ENCODE results near the gene RABIF.

Gene RABIF

DNA sequence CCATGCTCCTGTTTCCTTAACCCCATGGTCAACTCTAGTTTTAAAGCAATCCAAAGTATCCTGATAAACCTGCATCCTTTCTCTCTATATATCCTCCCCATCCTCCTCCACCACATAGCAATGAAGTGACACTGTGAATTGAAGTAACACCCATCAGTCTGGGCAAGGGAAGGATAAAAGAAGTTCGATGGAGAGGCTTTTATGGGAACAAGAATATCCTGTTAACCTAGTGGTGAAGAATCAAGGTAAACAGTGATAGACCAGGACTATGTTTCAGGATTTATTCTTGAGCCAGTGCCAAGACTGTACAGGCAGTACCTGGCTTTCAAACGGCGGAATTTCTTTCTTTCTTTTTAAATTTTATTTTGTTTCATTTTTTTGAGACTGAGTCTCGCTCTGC lies 17.6 kb downstream of the RABIF start:
- DNase-seq, result no peak

DNA sequence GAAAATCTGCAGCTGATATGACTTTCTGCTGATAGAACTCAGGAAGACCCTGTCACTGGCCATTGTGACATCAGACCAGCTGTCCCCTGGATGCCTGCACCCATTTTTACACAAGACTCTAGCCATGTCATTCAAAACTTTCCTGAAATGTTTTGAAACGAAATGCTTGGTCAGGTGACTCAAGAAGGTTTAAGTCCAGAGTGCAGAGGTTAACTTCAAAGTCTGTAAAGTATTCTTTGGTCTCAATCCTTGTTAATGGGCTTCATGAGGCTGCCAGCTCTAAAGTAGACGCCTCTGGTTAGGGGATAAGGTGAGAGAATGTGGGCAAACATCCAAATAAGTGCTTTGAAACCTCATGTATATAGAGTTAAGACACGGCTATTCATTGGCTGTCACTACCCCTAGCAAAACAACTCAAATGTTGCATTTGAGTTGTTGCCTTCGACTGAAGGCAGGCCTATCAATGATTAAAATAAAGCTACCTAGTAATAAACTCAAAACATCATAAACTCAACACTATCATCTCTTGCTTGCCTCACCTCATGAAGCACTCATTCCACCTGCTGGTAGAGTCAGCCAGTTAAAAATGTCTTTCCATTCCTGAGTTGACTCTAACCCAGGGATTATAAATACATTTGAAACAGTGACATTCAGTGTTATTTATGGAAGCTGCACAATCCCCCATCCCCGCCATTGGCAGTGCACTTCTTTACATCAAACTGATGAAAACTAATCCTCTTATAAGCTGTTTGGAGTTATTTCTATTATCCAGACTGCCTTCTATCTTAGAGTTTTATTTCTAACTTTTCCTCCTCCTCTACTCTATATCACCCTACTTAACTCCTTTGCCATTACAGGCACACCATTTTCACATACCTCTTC lies 26.0 kb downstream of the RABIF start:
- DNase-seq, result no peak

DNA sequence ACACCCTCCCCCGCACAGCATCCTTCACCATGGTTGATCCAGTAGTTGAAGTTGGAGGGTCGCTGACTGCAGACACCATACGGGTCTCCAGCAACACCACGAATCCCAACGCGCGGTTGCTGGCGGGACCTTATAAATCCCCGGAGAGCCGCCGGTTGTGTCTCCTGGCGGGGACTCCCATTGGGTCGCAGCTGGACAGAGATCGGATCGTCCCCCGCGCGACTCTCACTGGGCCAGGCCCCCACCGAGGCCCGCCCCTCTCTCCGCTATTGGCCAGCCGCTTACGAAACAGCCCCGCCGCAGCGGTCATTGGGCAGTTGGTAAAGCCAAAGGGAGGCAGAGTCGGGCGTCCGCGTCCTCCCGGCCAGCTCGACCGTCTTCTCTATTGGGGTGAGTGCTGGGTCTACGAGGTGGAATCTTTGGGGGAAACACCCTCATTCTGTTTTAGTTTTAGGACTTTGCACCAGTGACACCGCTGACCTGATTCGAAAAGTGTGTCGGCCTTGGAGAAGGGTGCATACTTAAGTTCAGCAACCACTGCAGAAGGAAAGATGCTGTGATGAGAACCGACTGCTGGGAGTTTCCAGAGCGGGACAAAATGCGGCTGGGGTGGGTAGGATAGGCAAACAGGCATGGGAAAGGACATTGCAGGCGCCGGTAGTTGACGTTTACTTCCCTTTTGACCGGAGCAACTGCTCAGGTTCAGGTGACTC lies 27.4 kb downstream of the RABIF start:
- peak; percentile 16 for DNase-seq

DNA sequence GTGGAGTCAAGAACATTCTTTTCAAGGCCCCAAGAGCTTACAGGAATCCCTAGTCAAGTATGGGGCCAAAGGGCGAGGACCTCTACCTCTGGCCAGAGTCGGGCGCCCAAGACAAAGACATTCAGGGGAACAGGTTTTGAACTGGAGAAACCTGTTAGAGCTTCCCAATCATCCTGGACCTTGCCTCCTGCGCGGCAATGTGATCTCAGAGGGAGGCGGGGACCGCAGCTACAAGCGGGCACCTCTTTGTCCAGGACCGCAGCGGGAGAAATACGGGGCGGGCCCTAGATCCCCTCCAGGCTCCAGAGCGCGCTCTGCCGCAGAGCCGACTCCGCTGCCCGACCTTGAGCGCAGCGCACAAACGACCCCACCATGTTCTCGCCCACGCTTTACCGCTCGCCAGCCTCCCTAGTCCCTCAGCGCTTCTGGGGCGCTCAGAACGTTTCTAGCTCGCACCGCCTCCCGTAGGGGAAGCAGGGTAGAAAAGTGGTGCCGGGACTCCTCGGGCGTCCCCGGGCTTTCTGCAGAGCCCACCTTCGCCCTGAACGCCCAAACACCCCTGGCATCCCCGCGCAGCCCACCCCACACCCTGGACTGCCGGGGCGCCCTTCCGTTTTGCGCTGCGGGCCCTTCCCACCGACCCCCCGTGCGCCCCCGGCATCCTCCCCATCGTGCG lies 28.1 kb downstream of the RABIF start:
- peak; percentile 33 for DNase-seq

DNA sequence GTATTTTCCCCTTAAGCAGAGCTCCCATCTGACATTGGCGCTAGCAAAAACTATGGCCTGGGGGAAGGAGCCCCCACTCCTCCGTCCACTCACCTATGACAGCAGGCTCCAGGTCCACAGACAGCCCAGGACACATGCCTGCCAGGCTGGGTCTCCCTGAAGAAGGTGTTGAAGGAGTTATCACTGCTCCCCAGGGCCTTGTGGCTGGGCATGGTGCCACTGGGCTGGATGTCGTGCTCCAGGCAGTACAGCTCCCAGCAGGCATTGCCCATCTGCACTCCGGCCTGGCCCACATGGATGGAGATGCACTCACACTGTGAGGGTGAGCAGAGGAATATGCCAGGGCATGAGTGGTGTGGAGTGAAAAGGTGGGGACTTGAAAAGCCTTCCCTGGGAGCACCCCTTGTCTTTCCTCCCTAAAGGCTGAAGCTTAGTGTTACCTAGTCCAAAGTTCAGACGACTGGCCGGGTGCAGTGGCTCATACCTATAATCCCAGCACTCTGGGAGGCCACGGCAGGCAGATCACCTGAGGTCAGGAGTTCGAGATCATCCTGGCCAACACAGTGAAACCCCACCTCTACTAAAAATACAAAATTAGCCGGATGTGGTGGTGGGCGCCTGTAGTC lies 30.0 kb downstream of the RABIF start:
- no peak for DNase-seq

DNA sequence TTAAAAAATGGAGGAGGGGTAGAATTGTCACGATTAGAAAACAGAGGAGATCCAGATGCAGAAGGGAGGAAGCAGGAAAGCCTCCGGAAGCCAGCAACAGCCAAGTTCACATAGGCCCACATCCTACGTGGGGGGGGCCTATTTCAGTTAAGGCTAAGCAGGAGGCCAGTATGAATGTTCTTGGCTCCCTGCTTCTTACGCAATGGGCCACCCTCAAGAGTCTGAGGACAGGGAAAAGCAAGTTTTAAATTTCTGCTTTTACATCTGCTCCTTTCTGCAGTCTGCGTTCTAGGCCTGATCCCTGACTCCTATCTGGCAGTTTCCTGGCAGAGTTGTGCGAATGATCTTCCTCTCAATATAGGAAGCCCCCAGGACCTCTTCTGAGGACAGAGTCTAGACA lies 30.6 kb downstream of the RABIF start:
- DNase-seq, result no peak

DNA sequence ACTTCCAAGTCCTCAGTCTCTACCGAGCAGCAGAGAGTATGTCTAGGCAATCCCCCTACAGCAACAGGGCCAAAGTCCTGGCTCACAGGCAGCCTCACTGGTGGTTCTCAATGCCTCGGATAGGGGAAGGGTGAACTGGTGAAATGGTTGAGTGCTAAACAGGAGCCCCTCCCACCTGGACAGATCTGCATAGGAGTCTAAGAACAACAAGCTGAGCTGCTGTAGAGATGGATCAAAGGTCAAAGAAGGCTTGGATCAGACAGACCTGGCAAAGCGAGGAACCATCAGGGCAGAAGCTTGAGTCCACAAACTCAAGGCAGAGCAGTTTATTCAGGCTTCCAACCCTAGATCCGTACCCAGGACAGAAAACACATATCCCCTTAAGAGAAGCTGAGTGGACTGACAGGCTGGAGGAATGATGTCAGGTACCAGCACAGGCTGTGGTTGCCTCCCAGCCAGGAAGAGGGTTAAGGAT lies 31.8 kb downstream of the RABIF start:
- DNase-seq, result no peak

DNA sequence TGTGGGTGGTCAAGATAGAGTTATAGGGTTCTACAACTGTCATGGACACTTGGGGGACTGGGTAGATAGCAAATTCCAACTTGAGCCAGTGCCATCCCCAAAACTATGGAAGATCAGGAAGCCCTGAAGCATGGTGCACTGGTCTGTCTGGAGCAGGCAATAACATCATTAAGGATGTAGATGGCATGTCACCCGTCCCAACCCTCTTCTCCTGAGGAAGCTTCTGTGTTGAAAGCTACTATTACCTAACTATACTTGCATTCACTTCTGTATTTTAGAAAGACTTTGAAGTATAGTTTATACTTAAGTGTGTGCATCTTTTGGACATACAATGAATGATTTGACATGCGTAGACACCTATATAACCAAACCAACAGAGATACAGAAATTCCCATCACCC lies 32.9 kb downstream of the RABIF start:
- no peak for DNase-seq

DNA sequence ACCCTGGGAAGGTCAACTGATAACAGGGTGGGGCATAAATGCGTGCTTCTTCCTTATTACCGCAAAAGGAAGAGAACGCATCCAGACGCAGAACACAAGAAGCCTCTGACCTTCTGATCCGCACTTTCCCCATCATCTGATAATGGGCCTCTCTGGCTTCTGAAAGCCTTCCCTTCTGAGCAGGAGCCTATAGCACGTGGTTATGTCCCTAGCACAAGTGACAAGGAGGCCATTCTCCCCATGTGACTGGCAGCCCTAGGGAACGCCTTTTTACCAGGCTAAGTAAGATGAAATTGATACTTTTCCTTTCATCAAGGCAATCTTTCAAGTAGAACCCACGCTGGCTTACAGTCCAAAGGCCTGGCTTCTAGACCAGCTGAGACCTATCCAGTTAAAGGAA lies 34.2 kb downstream of the RABIF start:
- DNase-seq, result no peak

DNA sequence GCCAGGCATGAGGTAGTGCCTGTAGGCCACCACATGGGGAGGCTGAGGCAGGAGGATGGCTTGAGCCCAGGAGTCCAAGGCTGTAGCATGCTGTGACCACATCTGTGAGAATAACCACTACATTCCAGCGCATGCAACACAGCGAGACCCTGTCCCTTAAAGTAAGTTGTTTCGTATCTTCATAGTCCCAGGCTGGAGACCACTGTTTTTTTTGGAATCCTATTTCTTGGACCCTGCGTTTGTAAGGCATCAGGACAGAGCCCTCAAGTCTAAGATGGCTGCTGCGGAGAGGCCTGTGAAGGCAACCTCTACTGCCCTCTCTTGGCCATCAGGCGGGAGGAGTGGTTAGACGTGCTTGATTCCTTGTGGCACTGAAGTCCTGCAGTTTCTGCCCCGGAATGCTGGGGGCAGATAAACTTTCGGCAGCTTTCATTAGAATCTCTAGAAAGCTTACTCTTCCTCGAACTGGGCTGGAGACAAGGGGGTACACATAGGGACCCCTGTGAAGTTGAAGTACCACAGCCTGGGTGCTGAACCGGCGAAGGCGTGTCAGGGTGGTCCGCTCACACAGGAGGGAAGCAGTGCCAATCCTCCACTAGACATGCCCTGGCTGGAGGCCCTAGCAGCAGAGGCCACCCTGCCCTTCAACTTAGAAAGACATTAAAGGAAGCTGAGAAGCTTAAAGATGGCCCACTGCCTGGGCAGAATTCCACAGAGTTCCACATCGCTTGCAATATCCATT lies 36.6 kb downstream of the RABIF start:
- peak; percentile 2 for DNase-seq

DNA sequence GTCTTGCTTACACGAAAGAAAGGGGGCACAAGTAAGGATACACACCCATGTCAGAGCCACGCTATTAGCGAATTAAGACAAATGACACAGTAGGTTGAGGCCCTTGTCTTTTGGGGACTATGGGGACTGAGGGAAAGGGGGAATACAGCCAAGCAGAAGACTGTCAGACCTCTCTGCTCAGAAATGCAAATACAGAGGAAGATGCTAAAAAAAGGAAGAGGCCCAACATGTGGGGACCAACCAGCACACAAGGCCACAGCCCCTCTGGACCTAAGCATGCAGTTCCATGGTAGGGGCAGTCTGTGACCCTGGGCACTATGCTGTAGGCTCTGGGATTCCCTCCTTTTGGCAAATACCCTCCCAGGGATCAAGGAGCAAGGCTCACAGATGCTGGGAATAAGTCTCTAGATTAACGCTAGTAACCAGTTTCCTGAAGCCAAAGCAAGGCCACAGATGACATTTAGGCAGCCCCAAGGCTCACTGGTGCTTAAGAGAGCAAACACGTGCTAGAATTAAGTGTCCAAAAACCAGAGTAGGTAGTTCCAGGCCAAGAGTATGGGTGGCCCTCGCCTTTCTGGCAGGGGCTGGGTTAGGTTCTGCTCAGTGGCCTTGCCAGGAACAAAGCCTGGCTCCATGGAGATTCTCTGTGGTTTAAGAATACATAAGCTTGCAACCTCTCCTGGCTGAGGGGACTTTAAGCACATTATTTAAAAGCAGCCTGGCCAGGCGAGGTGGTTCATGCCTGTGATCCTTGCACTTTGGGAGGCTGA lies 38.2 kb downstream of the RABIF start:
- no peak for DNase-seq

DNA sequence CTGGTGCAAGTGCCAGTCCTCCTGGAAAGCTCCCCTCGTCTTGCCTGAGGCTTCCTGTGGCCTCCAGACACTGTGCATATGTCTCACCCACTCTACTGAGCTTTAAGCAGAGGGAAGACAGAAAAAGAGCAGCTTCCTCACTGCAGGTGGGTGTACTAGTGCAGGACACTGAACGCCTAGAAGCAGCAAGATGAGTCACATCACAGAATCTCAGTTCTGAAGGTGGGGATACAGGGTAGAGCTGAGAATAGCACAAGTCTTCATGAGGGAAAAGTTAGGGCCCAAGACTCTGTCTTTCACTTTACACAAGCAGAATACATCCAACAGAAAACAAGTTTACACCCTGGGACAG lies 40.8 kb downstream of the RABIF start:
- DNase-seq, result no peak

DNA sequence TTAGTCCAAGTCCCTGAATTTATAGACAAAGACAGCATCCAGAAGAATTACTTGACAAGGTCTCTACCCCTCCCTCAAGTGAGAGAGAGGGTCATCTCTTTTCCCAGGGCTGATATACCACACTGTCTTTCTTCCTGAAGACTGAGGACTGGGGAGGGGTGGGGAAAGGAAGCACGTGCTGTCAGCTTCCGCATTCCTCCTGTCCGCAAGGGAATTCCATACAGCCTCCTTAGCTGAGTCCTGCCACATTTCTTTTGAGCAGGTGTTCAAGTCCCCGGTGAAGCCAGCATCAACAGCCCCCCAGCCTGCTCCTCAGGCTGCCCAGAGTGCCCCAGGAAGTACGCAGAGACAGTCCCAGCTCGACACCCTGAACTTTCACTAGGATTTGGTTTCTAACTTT lies 44.0 kb downstream of the RABIF start:
- DNase-seq, result no peak

DNA sequence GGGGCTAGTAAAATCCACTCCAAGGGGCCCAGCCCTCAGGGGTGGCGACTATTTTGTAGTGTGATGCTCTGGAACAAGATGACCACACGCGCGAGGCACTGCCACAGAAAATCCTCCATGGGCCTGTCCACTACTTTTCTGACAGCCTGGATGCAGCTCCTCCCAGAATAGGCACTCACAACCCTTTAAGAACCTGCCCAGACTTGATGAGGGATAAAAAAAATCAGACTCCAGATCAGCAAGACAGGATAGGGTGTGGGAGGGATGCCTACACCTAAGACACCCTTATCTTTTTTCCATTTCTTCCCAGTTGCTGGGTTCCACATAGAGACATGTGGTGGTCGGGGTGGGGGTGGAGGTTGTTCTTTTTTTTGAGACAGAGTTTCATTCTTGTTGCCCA lies 44.7 kb downstream of the RABIF start:
- no peak for DNase-seq

DNA sequence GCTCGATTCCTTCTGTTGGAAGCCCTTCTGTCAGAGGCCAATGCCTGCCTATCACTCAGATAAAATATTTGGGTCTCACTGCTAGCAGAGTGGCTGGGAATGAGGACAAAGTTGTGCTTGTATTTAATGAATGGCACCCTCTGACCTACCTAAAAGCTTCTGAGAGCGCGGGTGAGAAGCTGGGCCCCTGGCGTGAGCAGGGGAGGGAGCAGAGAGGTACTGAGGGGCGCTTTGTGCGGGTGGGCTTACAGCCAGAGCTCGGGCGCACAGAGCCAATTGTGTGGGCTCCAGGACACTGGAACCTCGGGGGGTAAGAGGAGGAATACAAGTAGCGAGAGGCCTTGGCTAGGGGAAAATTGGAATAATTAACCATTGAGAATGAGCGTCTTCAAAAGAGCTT lies 45.9 kb downstream of the RABIF start:
- DNase-seq, result no peak

DNA sequence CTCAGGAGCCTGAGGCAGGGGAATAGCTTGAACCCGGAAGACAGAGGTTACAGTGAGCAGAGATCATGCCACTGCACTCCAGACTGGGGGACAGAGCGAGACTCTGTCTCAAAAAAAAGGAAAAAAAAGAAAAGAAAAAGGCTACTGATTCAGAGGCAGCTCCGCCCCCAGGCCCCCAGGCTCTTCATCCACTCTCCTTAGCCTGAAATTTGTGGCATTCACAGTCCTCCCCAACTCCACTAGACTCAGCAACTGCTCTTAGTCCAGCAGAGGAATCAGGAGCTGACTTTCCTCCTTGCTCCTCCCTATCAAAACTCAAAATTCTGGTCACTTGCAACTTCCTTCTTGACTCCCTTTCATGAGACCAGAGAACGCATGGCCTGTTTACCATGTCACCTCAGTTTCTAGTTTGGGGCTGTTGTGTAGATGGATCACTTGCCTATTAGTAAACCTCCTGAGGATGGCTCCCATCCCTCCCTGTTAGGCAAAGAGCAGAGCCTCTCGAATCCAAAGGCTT lies 51.1 kb downstream of the RABIF start:
- no peak for DNase-seq

DNA sequence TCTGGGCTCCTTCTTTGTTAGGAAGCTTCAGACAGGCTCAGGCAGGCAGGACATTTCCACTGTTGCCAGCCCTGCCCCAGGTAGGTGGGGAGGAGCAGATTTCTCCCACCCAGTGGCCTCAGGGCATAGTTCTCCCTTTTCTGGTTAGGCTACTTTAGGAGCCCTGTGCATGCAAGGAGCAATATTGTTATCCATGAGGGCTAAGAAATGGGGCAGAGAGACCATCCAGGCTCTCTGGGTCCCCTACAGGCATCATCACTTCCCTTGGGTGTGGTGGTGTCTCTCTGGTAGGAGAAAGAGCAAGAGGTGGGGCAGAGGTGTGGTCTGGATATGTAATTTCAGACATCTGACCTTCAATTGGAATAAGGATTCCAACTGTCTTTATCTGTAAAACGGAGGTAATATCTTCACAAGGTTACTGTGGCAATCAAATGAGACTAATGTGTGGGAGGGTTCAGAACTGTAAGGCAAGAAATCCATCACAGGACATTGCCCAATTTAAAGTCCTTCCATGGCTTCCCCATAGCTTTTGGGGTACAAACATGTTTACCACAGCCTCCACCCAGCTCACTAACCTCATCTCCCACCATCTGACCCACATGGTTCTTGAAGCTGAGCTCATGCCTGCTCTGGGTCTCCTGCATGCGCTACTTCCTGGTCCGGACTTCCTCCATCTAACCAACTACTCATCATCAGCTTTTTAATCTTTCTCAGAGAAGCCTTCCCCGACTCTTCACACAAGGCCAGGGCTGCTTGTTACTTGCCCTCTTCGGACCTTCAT lies 52.1 kb downstream of the RABIF start:
- no peak for DNase-seq

DNA sequence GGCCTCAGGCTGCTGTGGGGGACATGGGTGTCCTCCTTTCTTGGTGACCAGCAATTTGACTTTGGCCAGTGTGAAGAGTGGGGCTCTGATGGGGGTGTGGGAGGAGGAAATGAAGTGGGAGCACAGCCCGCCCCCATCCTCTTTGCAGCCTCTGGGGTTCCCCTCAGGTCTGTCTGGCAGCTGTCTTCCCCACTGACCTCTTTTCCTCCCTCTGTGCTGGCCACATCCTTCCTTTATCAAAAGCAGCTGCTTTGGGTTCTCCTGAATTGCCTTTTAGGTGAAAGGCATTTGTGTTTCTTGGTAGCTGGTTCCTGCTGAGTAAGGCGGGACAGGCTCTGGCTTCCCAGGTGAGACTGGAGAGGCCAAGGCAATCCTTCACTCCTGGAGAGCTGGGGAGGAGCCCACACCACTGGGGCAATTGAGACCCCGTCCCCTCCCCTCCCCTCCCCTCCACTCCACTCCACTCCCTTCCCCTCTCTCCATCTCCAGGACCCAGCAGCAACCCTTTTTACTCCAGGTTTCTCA lies 53.3 kb downstream of the RABIF start:
- peak; percentile 12 for DNase-seq

DNA sequence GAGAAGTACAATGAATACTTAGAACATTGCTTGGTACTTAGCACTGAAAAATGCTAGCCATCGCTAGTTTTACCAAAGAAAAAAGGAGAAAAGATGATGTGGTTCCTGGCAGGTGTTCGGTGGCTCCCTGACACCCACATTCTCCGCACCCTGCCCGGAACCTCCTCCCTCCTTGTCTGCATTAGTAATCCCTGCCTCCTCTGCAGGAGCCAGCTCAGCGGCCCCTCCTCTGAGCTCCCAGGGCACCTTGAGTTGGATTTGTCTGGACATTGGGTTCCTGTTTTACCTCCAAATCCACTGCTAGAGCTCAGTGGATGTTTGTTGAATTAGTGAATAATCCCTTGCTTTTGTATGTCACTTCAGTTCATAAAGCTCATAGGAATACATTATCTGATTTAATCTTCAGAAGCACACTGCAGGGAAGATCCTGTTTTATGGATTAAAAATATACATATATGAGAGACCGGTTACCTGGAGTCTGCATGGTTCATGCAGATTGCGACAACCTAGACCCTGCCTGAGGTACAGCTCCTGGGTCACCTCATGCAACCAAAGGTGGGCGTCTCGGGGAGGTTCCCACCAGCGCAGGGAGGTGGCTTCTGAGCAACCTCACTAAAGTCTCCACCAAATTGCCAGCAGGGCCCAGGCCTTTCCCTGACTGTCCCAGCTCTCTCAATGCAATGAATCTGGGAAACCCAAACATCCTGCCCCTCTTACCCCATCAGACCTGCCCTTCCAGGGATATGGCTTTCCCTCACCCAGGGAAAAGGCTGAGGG lies 54.0 kb downstream of the RABIF start:
- DNase-seq, result peak; percentile 19

DNA sequence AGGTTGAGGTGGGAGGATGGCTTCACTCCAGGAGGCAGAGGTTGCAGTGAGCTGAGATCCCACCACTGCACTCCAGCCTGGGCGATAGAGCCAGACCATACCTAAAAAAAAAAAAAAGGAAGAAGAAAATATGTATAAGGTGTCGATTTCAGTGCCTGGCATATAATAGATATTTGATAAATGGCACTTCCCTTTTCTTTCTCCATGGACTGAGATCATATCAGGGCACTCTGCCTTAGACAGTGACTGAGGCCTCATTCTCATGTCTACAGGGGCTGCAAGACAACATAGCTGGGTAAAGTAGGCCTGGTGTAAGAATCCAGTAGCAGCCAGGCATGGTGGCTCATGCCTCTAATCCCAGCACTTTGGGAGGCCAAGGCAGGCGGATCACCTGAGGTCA lies 57.0 kb downstream of the RABIF start:
- DNase-seq, result no peak
